ENCODE results near the gene TGIF2.

DNA sequence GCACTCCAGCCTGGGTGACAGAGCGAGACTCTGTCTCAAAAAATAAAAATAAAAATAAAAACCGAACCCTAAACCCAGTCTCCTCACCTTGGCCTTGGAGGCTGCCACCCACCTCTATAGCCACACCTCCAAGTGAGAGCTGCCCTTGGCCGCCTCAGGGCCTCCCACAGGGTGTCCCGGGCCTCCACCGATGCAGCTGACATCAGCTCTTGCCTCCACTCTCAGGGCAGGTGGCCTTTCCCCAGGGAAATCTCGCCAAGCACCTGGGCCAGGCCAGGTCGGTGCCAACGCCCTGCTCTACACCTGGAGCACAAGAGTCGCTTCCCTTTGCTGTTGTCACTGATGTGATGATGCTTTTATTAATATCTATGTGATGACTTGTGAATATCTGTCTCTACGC is 41.0 kb upstream of the TGIF2 start:
- TF ChIP-seq CTCF (IDR thresholded peaks at IDR 0.05), result no peak
- no peak for TF ChIP-seq TCF12 (IDR thresholded peaks at IDR 0.05)
- no peak for TF ChIP-seq MAX (IDR thresholded peaks at IDR 0.05; ENCODE audit: low read depth)
- TF ChIP-seq EZH2phosphoT487 (IDR thresholded peaks at IDR 0.05; ENCODE audit: borderline replicate concordance, low read depth), result no peak
- TF ChIP-seq, protein P1, sequence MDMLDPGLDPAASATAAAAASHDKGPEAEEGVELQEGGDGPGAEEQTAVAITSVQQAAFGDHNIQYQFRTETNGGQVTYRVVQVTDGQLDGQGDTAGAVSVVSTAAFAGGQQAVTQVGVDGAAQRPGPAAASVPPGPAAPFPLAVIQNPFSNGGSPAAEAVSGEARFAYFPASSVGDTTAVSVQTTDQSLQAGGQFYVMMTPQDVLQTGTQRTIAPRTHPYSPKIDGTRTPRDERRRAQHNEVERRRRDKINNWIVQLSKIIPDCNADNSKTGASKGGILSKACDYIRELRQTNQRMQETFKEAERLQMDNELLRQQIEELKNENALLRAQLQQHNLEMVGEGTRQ (IDR thresholded peaks at IDR 0.05; ENCODE audit: borderline replicate concordance, low read depth, low read length), result no peak
- no peak for TF ChIP-seq POLR2AphosphoS5 (IDR thresholded peaks at IDR 0.05; ENCODE audit: low read depth, low read length)
- TF ChIP-seq EP300 (IDR thresholded peaks at IDR 0.05; ENCODE audit: borderline replicate concordance in 1 of 2, low read depth in 1 of 2, low read length in 1 of 2), result no peak
- TF ChIP-seq CHD2 (IDR thresholded peaks at IDR 0.05; ENCODE audit: low read length, partially characterized antibody), result no peak

Data from SK-N-SH (cell line).